Coronary artery (tissue), 2 donors: ENCODE results near the gene MMP14.

ENCODE experiments used
- DNase-seq: peaks from one replicate; pipeline ENCODE4 v3.0.0-alpha.2; 2017; ENCODE audit warnings: low spot score
- H3K27ac ChIP-seq, 2 donors: fragments of 200-600 bp; sonication (generic); one replicate each; pipeline ENCODE4 v1.5.1; 2016 to 2019
- H3K4me3 ChIP-seq: fragments of 200-600 bp; sonication (generic); 2 replicates; pipeline ENCODE4 v1.5.1; 2016; ENCODE audit warnings: mild to moderate bottlenecking, moderate library complexity
- CTCF ChIP-seq: fragments of 200-600 bp; sonication (generic); IDR thresholded peaks from one replicate; pipeline ENCODE4 v1.5.1; 2019; ENCODE audit warnings: antibody characterized with exemption

The MMP14 gene

GRCh38 chr14:22842211-22843122 lies 6.1 kb downstream of the MMP14 start:
- DNase-seq, result no peak
- Histone ChIP-seq H3K27ac (peak overlapping the region in 1 of 2 donors; percentile 10), H3K4me3 (no peak overlapping the region)
- no peak for TF ChIP-seq CTCF

- Histone ChIP-seq H3K4me3 (no peak overlapping the region), H3K27ac (peak overlapping the region in 1 of 2 donors; percentile 8)
- no peak for TF ChIP-seq CTCF
- DNase-seq, result no peak
Measured at GRCh38 chr14:22843123-22843925, 6.9 kb downstream of the MMP14 start.

- DNase-seq, result no peak
- H3K27ac ChIP-seq, result peak overlapping the region in 1 of 2 donors; percentile 90
- H3K4me3 ChIP-seq, result no peak overlapping the region
- TF ChIP-seq CTCF, result no peak
Measured at GRCh38 chr14:22844221-22845102, 8.1 kb downstream of the MMP14 start.

GRCh38 chr14:22845103-22845394 lies 8.7 kb downstream of the MMP14 start:
- no peak for DNase-seq

GRCh38 chr14:22845821-22846625 lies 9.6 kb downstream of the MMP14 start:
- DNase-seq, result no peak
- no peak for TF ChIP-seq CTCF
- Histone ChIP-seq H3K27ac (peak overlapping the region; percentile 90 to 94), H3K4me3 (no peak overlapping the region)

More at GRCh38 chr14:22845103-22845394, 8.7 kb downstream of the MMP14 start:
- TF ChIP-seq CTCF, result no peak
- peak overlapping the region in 1 of 2 donors; percentile 90 for H3K27ac ChIP-seq
- H3K4me3 ChIP-seq, result no peak overlapping the region

- H3K27ac ChIP-seq, result peak overlapping the region; percentile 90 to 94
- TF ChIP-seq CTCF, result no peak
- H3K4me3 ChIP-seq, result no peak overlapping the region
- no peak for DNase-seq
Measured at GRCh38 chr14:22846811-22847307, 10.5 kb downstream of the MMP14 start.
